ENCODE data around the gene ATF3. TPM values are rescaled to one million over a fixed set of nuclear protein-coding genes. Genes with fewer than 3 reads are reported as not detected.

The ATF3 gene
- total and polyA plus RNA-seq, 2 of the 4 experiments (the other 2 are of a cell fraction): 9.9 to 12.3 TPM

- Histone ChIP-seq H2BK20ac (ENCODE audit: low read depth, low read length) (peak overlapping the region; percentile 40), H2BK5ac (ENCODE audit: low read depth, low read length, poor library complexity, severe bottlenecking) (no peak overlapping the region), H3K4me2 (ENCODE audit: low read depth, low read length) (no peak overlapping the region), H3K23ac (ENCODE audit: low read depth, low read length) (no peak overlapping the region), H2AK9ac (replicated peaks; ENCODE audit: low read depth, low read length, poor library complexity) (peak overlapping the region; percentile 17), H4K5ac (ENCODE audit: low read depth, low read length) (no peak overlapping the region), H2BK120ac (ENCODE audit: low read depth, low read length) (0 out of 2 replicates have a peak overlapping the region, but pooled peaks have one; percentile 4), H3K9me3 (ENCODE audit: control insufficient read depth, insufficient read depth, low read length) (no peaks in the 10 kb centered on the region; the same call in 1 of the 2 replicates), H3K79me1 (ENCODE audit: low read depth in 1 of 2, low read length in 2 of 2) (no peaks in the 10 kb centered on the region), H3K4me3 (ENCODE audit: insufficient read depth, low read depth, low read length) (no peak overlapping the region), H3K18ac (ENCODE audit: low read depth, low read length) (no peak overlapping the region), H3K27me3 (ENCODE audit: control insufficient read depth, insufficient read depth, low read length) (peaks cover 35% of the 10 kb centered on the region), H4K91ac (ENCODE audit: insufficient read depth, low read depth, low read length) (no peak overlapping the region), H3K4ac (ENCODE audit: low read depth, low read length) (peak overlapping the region; percentile 19; the same call in 1 of the 2 replicates), H4K8ac (ENCODE audit: low read depth in 2 of 2, low read length in 2 of 2) (no peak overlapping the region), H3K9ac (ENCODE audit: low read depth, low read length) (no peak overlapping the region), H4K20me1 (ENCODE audit: insufficient read depth, low read length) (no peaks in the 10 kb centered on the region), H3K36me3 (ENCODE audit: control insufficient read depth, insufficient read depth, low read length) (no peaks in the 10 kb centered on the region), H2BK15ac (ENCODE audit: low read depth, low read length) (no peak overlapping the region), H3K4me1 (ENCODE audit: control insufficient read depth, insufficient read depth, low read length) (peaks cover 6% of the 10 kb centered on the region; the same call in 1 of the 2 replicates), H3K27ac (ENCODE audit: insufficient read depth, low read length) (no peak overlapping the region), H2AFZ (replicated peaks; ENCODE audit: low read length, poor library complexity) (no peak overlapping the region), H2AK5ac (ENCODE audit: low read depth, low read length) (0 out of 2 replicates have a peak overlapping the region, but pooled peaks have one; percentile 3), H3K9me1 (ENCODE audit: insufficient read depth, low read length) (peaks cover 3% of the 10 kb centered on the region; the same call in 1 of the 2 replicates), H3K56ac (ENCODE audit: extremely low read depth, insufficient read depth, low read length) (no peak overlapping the region), H3K14ac (replicated peaks; ENCODE audit: low read depth, low read length) (no peak overlapping the region)
- POLR2A ChIA-PET (ENCODE audit: unreplicated experiment): no interaction called here
- WGBS, 2 experiments (ENCODE audit: extremely low coverage in 2 of 2, insufficient read length in 1 of 2): 83% methylated on average over 8 of the region's 11 CpGs; no CpG with 5 or more reads in 1 of the 2 experiments
- no TSS peak for BruUV-seq (replicated peaks)
- intact Hi-C loops (cut with micrococcal nuclease): no loop called here
- no peak for TF ChIP-seq CHD1 (IDR thresholded peaks at IDR 0.05; ENCODE audit: low read depth, low read length)
- TF ChIP-seq RCOR1 (IDR thresholded peaks at IDR 0.05; ENCODE audit: insufficient replicate concordance, low read length): no peak
- TF ChIP-seq MXI1 (IDR thresholded peaks at IDR 0.05; ENCODE audit: borderline replicate concordance, low read depth, low read length): no peak
- TF ChIP-seq FOS (IDR thresholded peaks at IDR 0.05; ENCODE audit: low read depth, low read length): no peak
- no peak for TF ChIP-seq BHLHE40 (IDR thresholded peaks at IDR 0.05; ENCODE audit: low read depth, low read length)
- no peak for TF ChIP-seq RFX5 (IDR thresholded peaks at IDR 0.05; ENCODE audit: low read depth, low read length)
- no peak for TF ChIP-seq NFE2L2 (IDR thresholded peaks at IDR 0.05; ENCODE audit: low read depth, low read length)
- no peak for TF ChIP-seq CEBPB (IDR thresholded peaks at IDR 0.05; ENCODE audit: low read depth, low read length)
- TF ChIP-seq USF2 (IDR thresholded peaks at IDR 0.05; ENCODE audit: low read depth, low read length): no peak
- no peak for TF ChIP-seq SMC3 (IDR thresholded peaks at IDR 0.05; ENCODE audit: low read depth, low read length)
- dilution Hi-C loops (cut with HindIII; ENCODE audit: low sequenced_read_pairs, unreplicated experiment): no loop called here
- ATAC-seq (ENCODE audit: low read depth): no peak
- CTCF ChIA-PET: no interaction called here
- in situ Hi-C loops (cut with MboI; ENCODE audit: low sequenced_read_pairs): no loop called here
- DNase-seq: no peak
Observed at GRCh38 chr1:212600071-212600915, 8.3 kb upstream of the ATF3 start.
